Measurements from ENCODE around the gene BCAR3. TPM values are rescaled to one million over a fixed set of nuclear protein-coding genes. Genes with fewer than 3 reads are reported as not detected.

The BCAR3 gene
- 22.8 TPM for total RNA-seq

GRCh38 chr1:93681101-93681988, at the start of gene BCAR3:
Gene BCAR3 (minus strand): TSS chr1:93681837. CDS start chr1:93674930, 6,907 bp downstream.
- no peak for DNase-seq (ENCODE audit: extremely low spot score in 2 of 2)
- Histone ChIP-seq H3K36me3 (no peaks in the 10 kb centered on the region), H3K9me3 (no peaks in the 10 kb centered on the region), H3K4me3 (peak within 1 kb of the TSS; percentile 65 to 88), H3K4me1 (peaks cover 26% of the 10 kb centered on the region), H3K27ac (peak within 1 kb of the TSS; percentile 98), H3K27me3 (no peaks in the 10 kb centered on the region)
- intact Hi-C loops (cut with DNase I) = no loop called here
- TF ChIP-seq POLR2AphosphoS5 (IDR thresholded peaks at IDR 0.05; ENCODE audit: insufficient read depth in 1 of 2, low read depth in 1 of 2) (peak in 1 of 2 donors; percentile 53), POLR2A (IDR thresholded peaks at IDR 0.05) (peak in 1 of 2 donors; percentile 70), CTCF (IDR thresholded peaks at IDR 0.05) (peak in 1 of 3 experiments; percentile 11)

GRCh38 chr1:93730621-93731020, 49.0 kb upstream of the BCAR3 start:
- H3K4me1 ChIP-seq = peaks cover 15% of the 10 kb centered on the region
- intact Hi-C loops (cut with DNase I) = no loop called here
- no peak overlapping the region for H3K27ac ChIP-seq
- no peaks in the 10 kb centered on the region for H3K36me3 ChIP-seq
- H3K9me3 ChIP-seq = no peaks in the 10 kb centered on the region
- no peaks in the 10 kb centered on the region for H3K27me3 ChIP-seq
- H3K4me3 ChIP-seq = no peak overlapping the region
- TF ChIP-seq CTCF (IDR thresholded peaks at IDR 0.05) (no peak), POLR2AphosphoS5 (IDR thresholded peaks at IDR 0.05; ENCODE audit: insufficient read depth in 1 of 2, low read depth in 1 of 2) (no peak), POLR2A (IDR thresholded peaks at IDR 0.05) (no peak)
- no peak for DNase-seq (ENCODE audit: extremely low spot score in 2 of 2)

- TF ChIP-seq POLR2AphosphoS5 (IDR thresholded peaks at IDR 0.05; ENCODE audit: insufficient read depth in 1 of 2, low read depth in 1 of 2) (no peak), POLR2A (IDR thresholded peaks at IDR 0.05) (no peak), CTCF (IDR thresholded peaks at IDR 0.05) (no peak)
- Histone ChIP-seq H3K27ac (no peak overlapping the region), H3K4me1 (peaks cover 15% of the 10 kb centered on the region), H3K27me3 (no peaks in the 10 kb centered on the region), H3K9me3 (no peaks in the 10 kb centered on the region), H3K4me3 (no peak overlapping the region), H3K36me3 (no peaks in the 10 kb centered on the region)
- no peak for DNase-seq (ENCODE audit: extremely low spot score in 2 of 2)
- intact Hi-C loops (cut with DNase I) = no loop called here
These were observed 48.3 kb upstream of the BCAR3 start for GRCh38 chr1:93729906-93730305.

- no peak for DNase-seq (ENCODE audit: extremely low spot score in 2 of 2)
- no peak overlapping the region for H3K27ac ChIP-seq
- TF ChIP-seq CTCF (IDR thresholded peaks at IDR 0.05) (no peak), POLR2AphosphoS5 (IDR thresholded peaks at IDR 0.05; ENCODE audit: insufficient read depth in 1 of 2, low read depth in 1 of 2) (no peak), POLR2A (IDR thresholded peaks at IDR 0.05) (no peak)
- no peak overlapping the region for H3K4me3 ChIP-seq
- H3K36me3 ChIP-seq = no peaks in the 10 kb centered on the region
- H3K4me1 ChIP-seq = peaks cover 15% of the 10 kb centered on the region
- no peaks in the 10 kb centered on the region for H3K27me3 ChIP-seq
- intact Hi-C loops (cut with DNase I) = no loop called here
- no peaks in the 10 kb centered on the region for H3K9me3 ChIP-seq
These were observed 47.9 kb upstream of the BCAR3 start for GRCh38 chr1:93729502-93729901.

Measured in vagina (tissue), 2 donors.